ENCODE data around the gene HEMGN.

HEMGN gene

GRCh38 chr9:97938081-97938644 is at the start of gene HEMGN:
TSS of gene HEMGN (minus strand) at chr9:97938172. CDS start at chr9:97938136, 36 bp downstream.
- no peak for TF ChIP-seq CTCF (conservative IDR thresholded peaks at IDR 0.05)
- TF ChIP-seq ZFX (IDR thresholded peaks at IDR 0.05): no peak
- no peak within 1 kb of the TSS for H3K27ac ChIP-seq

GRCh38 chr9:97987487-97987886 is 49.5 kb upstream of the HEMGN start:
- no peak overlapping the region for H3K27ac ChIP-seq
- TF ChIP-seq ZFX (IDR thresholded peaks at IDR 0.05): no peak

GRCh38 chr9:97985058-97985861 is 47.3 kb upstream of the HEMGN start:
- TF ChIP-seq ZFX (IDR thresholded peaks at IDR 0.05) (peak; percentile 71), CTCF (conservative IDR thresholded peaks at IDR 0.05) (no peak)
- peak overlapping the region; percentile 100 for H3K27ac ChIP-seq

GRCh38 chr9:97984188-97985057 is 46.5 kb upstream of the HEMGN start:
- peak overlapping the region; percentile 100 for H3K27ac ChIP-seq
- TF ChIP-seq ZFX (IDR thresholded peaks at IDR 0.05): peak; percentile 86
- no peak for TF ChIP-seq CTCF (conservative IDR thresholded peaks at IDR 0.05)

- TF ChIP-seq CTCF (conservative IDR thresholded peaks at IDR 0.05) (0 out of 2 replicates have a peak, but pooled peaks have one; percentile 53), ZFX (IDR thresholded peaks at IDR 0.05) (peak; percentile 89)
- peak overlapping the region; percentile 100 for H3K27ac ChIP-seq
Measured at GRCh38 chr9:97983589-97984187, 45.7 kb upstream of the HEMGN start.

GRCh38 chr9:97982683-97983588 is 45.0 kb upstream of the HEMGN start, which contains the start of gene ANP32B:
TSS of gene ANP32B (plus strand) at chr9:97983341. CDS start at chr9:97983556, 215 bp downstream.
- TF ChIP-seq CTCF (conservative IDR thresholded peaks at IDR 0.05) (peak; percentile 98), ZFX (IDR thresholded peaks at IDR 0.05) (peak; percentile 27; the same call in 1 of the 2 replicates)
- H3K27ac ChIP-seq: peak within 1 kb of the TSS; percentile 100
